ENCODE measurements around the gene MEX3C.

Gene MEX3C

GRCh38 chr18:51151568-51152511 is 45.6 kb downstream of the MEX3C start:
- no peak overlapping the region for H3K27ac ChIP-seq
- no peak for TF ChIP-seq CTCF (conservative IDR thresholded peaks at IDR 0.05)

DNA sequence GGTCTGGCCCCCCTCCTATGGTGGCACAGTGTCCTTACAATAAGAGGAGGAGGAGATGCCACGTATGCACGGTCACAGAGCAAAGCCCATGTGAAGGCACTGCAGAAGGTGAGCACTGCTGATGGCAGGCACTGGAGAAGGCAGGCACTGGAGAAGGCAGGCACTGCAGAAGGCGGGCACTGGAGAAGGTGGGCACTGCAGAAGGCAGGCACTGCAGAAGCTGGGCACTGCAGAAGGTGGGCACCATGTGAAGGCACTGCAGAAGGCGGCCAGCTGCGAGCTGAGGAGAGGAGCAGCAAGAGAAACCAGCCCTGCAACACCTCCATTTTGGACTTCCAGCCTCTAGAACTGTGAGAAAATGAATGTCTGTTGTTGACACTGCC is 46.3 kb downstream of the MEX3C start:
- H3K27ac ChIP-seq = no peak overlapping the region

DNA sequence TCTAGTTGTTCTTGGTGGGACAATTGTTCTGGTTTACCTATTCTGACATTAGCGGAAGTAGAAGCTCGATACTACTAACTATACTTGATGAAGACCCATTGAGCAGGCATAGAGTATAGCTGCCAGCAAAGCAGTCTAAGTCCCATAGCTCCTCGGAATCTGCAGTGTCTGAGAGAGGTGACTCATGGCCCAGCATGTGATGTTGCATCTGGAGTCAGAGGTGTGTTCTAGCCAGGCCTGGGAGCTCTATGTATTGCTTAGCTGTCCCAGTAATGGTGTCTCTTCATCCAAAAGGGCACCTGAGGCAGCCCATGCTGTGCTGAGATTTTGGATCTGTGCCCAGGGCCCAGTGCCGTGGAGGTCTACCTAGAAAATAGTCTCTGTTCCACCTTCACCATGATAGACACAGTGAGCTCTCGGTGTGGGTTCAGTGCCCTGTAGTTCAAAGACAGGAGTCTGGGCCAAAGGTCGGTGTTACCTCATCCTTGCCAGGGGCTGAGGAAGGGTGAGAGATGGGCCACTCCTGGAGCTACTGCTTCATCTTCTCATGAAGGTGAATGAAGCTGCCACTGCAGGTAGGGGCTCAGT is 47.3 kb downstream of the MEX3C start:
- no peak overlapping the region for H3K27ac ChIP-seq
- TF ChIP-seq CTCF (conservative IDR thresholded peaks at IDR 0.05) = no peak

More for the DNA sequence above, 46.3 kb downstream of the MEX3C start:
- no peak for TF ChIP-seq CTCF (conservative IDR thresholded peaks at IDR 0.05)

GRCh38 chr18:51149670-51150069 is 47.8 kb downstream of the MEX3C start:
- no peak overlapping the region for H3K27ac ChIP-seq
- no peak for TF ChIP-seq CTCF (conservative IDR thresholded peaks at IDR 0.05)

DNA sequence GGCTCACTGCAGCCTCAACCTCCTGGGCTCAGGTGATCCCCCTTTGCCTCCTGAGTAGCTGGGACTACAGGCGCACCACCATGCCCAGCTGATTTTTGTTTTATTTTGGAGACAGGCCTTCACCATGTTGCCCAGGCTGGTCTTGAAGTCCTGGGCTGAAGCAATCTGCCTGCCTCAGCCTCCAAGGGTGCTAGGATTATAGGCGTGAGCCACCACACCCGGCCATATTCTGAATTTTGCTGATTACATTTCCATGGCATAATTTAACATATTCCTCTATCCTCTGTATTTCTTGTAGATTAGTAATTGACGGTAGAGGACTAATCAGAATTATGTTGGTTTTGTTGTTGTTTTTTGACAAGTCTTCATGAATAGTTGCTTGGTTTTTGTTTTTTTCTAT is 50.6 kb downstream of the MEX3C start:
- no peak overlapping the region for H3K27ac ChIP-seq
- TF ChIP-seq CTCF (conservative IDR thresholded peaks at IDR 0.05) = no peak

DNA sequence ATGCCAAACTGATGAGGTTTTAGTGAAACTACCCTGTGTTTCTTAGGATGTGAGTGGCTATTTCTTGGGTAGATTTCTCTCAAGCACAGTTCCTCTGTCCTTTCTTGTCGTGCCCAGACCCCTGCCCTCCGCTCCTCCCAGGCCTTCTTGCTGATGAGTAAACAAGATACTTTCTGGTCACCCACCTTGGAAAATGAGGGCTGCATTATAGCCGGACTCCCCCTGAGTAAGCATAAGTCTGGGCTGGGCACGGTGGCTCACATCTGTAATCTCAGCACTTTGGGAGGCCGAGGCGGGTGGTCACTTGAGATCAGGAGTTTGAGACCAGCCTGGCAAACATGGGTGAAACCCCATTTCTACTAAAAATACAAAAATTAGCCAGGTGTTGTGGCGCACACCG is 58.5 kb downstream of the MEX3C start:
- H3K27ac ChIP-seq = no peak overlapping the region
- no peak for TF ChIP-seq CTCF (conservative IDR thresholded peaks at IDR 0.05)

DNA sequence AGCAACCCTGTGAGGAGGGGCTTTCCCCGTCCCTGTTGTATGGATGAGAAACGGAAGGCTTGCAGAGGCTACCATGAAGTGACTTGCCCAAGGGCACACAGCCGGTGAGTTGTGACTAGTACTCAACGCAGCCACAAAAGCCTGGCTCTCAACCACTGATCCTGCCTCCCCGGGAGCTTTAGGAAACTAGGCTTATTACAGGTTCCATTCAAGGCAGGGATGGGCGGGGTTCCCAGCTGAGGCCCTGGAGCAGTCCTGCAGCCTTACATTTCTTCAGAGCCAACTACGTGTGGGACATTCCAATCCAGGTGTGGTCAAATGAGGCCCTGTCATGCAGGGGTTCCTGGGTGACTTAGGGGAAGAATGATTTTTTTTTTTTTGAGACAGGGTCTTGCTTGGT is 59.6 kb downstream of the MEX3C start:
- H3K27ac ChIP-seq = no peak overlapping the region
- TF ChIP-seq CTCF (conservative IDR thresholded peaks at IDR 0.05) = no peak
